ENCODE measurements around the gene MEPCE.
A peak's percentile ranks its signal among the peaks of the same experiment; 100 is the strongest.

The MEPCE gene

DNA sequence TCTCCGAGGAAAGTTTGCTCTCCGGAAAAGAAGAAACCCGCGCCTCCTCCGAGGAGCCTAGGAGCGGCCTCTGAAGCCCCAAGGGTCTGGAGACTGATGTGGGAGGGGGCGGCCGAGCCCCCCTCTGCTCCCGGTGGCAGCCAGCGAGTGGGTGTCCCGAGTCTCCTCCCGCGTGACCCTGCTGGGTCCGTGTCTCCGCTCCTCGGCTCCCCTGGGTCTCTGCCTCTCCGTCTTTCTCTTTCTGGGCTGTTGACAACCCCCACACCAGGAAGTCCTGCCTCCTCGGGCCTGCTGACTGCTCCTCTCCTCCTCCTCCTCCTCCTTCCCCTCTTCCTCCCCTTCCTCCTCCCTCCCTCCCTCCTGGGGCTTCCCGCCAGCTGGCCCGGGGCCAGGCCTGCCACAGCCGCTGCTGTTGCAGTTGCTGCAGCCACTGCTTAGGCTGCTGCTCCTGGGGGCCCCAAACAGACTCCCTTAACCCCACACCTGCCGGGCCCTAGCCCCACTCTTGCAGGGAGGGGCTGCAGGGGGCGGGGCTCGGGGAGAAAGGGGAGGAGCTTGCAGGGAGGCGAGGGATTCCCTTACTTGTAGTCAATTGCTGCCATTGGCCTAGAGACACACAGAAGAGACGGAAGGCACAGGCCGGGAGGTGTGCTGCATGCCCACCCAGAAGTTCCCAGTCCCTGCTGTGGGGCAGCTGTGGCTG is 49.5 kb downstream of the MEPCE start, which contains the start of gene TSC22D4:
TSS of gene TSC22D4 (minus strand) at position 257 of the 703 bp plus-strand sequence. CDS start 1,176 bp downstream, outside the sequence.
- Histone ChIP-seq H3K9ac (peak within 1 kb of the TSS; percentile 97), H3K4me2 (peak within 1 kb of the TSS; percentile 100), H3K36me3 (peaks cover 32% of the 10 kb centered on the region), H4K20me1 (peaks cover 37% of the 10 kb centered on the region), H3K4me1 (peaks cover 71% of the 10 kb centered on the region), H3K4me3 (peak within 1 kb of the TSS; percentile 92), H3K27me3 (no peaks in the 10 kb centered on the region), H3K9me3 (no peaks in the 10 kb centered on the region), H3K27ac (peak within 1 kb of the TSS; percentile 95)
- no peak for TF ChIP-seq Cebpa-rat (IDR thresholded peaks at IDR 0.05)

DNA sequence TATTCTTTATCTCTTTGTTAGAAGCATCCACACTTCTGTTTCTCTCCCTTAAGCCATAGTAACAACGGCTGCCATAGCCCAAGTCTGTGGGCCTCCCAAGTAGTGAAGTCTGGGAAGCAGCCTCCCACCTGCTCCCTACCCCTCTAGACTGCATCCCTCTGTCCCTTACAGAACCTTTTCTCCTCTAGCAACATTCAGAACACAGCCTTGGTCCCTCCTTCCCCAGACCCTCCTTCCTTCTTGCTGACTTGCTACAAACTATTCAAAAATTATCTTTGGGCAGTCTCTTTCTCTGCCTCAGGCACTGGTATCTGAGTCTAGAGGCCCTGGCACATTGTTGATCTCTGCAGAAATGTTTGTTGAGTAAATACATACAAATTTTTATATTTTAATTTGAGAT is 51.8 kb downstream of the MEPCE start:
- Histone ChIP-seq H4K20me1 (peaks cover 13% of the 10 kb centered on the region), H3K9me3 (no peaks in the 10 kb centered on the region), H3K9ac (no peak overlapping the region), H3K27me3 (no peaks in the 10 kb centered on the region), H3K4me2 (peak overlapping the region; percentile 84), H3K4me3 (no peak overlapping the region), H3K4me1 (peaks cover 55% of the 10 kb centered on the region), H3K36me3 (peaks cover 11% of the 10 kb centered on the region; the same call in 1 of the 2 replicates), H3K27ac (no peak overlapping the region)
- no peak for TF ChIP-seq Cebpa-rat (IDR thresholded peaks at IDR 0.05)

- Histone ChIP-seq H3K4me3 (peak overlapping the region; percentile 72), H3K36me3 (no peaks in the 10 kb centered on the region)
Observed at GRCh38 chr7:100482728-100483089, 53.1 kb downstream of the MEPCE start.

GRCh38 chr7:100483090-100483721 is 53.6 kb downstream of the MEPCE start:
- peak overlapping the region; percentile 94 for H3K4me2 ChIP-seq
- no peak for TF ChIP-seq Cebpa-rat (IDR thresholded peaks at IDR 0.05)
- H3K4me3 ChIP-seq, result peak overlapping the region; percentile 72
- no peaks in the 10 kb centered on the region for H3K27me3 ChIP-seq
- H3K9ac ChIP-seq, result peak overlapping the region; percentile 69
- no peaks in the 10 kb centered on the region for H3K9me3 ChIP-seq
- no peaks in the 10 kb centered on the region for H4K20me1 ChIP-seq
- no peaks in the 10 kb centered on the region for H3K36me3 ChIP-seq
- H3K27ac ChIP-seq, result no peak overlapping the region
- H3K4me1 ChIP-seq, result peaks cover 64% of the 10 kb centered on the region

More at GRCh38 chr7:100482728-100483089, 53.1 kb downstream of the MEPCE start:
- peaks cover under 1% of the 10 kb centered on the region for H4K20me1 ChIP-seq
- no peaks in the 10 kb centered on the region for H3K27me3 ChIP-seq
- TF ChIP-seq Cebpa-rat (IDR thresholded peaks at IDR 0.05), result no peak
- no peak overlapping the region for H3K27ac ChIP-seq
- peak overlapping the region; percentile 69; the same call in 1 of the 2 replicates for H3K9ac ChIP-seq
- peak overlapping the region; percentile 94 for H3K4me2 ChIP-seq
- no peaks in the 10 kb centered on the region for H3K9me3 ChIP-seq
- peaks cover 61% of the 10 kb centered on the region for H3K4me1 ChIP-seq

Measured in BLaER1 (cell line).